A549 (cell line): ENCODE data around the gene INTS6L.

Experiments used
- BHLHE40 ChIP-seq: IDR thresholded peaks from 2 replicates; pipeline ENCODE4 v1.6.1; 2012; ENCODE audit warnings: low read depth, low read length, inconsistent platforms
- CTCF ChIP-seq: fragments of >200 bp; sonication (Bioruptor Twin); formaldehyde crosslinking; IDR thresholded peaks from 3 replicates; pipeline ENCODE4 v1.5.1; 2016
- TP53 ChIP-seq: fragments of 250-450 bp; sonication (Bioruptor Pico); IDR thresholded peaks from 2 replicates; pipeline ENCODE4 v1.5.0; 2021; ENCODE audit warnings: mild to moderate bottlenecking, moderate library complexity

GRCh38 chrX:135520553-135521404 lies at the start of gene INTS6L:
- TF ChIP-seq BHLHE40 (no peak), TP53 (CRISPR knock-in tag) (no peak), CTCF (no peak)
